Occipital lobe (tissue), 2 donors: ENCODE data around the gene PRIMA1. TPM values are rescaled to one million over a fixed set of nuclear protein-coding genes. Genes with fewer than 3 reads are reported as not detected.
"Not testable (repeated sequence)": the region's sequence is repeated elsewhere in the genome, so short reads cannot be mapped to it uniquely, and the experiment has no call there.

Experiments used
- DNase-seq: peaks from one replicate; lab custom pipeline; 2025; lab: John Stamatoyannopoulos, UW
- total RNA-seq: library from RNA; depleted of rRNA; stranded (reverse); fragments of >200 nt; gene quantifications from one replicate; pipeline ENCODE4 v1.2.3, GENCODE V29; 2014

PRIMA1 gene
- not detected for total RNA-seq

- no peak for DNase-seq
Measured at GRCh38 chr14:93788293-93788542, at the start of gene PRIMA1. Gene PRIMA1 (minus strand): TSS chr14:93788485. CDS start chr14:93787718, 767 bp downstream.

GRCh38 chr14:93834699-93835371 is 46.5 kb upstream of the PRIMA1 start:
- DNase-seq: no peak

GRCh38 chr14:93832665-93833064 is 44.4 kb upstream of the PRIMA1 start:
- no peak for DNase-seq

- DNase-seq: no peak
Measured at GRCh38 chr14:93832081-93832480, 43.8 kb upstream of the PRIMA1 start.

- DNase-seq: no peak
Measured at GRCh38 chr14:93830753-93831461, 42.6 kb upstream of the PRIMA1 start.

GRCh38 chr14:93829839-93830481 is 41.7 kb upstream of the PRIMA1 start:
- no peak for DNase-seq

GRCh38 chr14:93825235-93825553 is 36.9 kb upstream of the PRIMA1 start:
- DNase-seq: no peak

- no peak for DNase-seq
Measured at GRCh38 chr14:93824518-93825234, 36.4 kb upstream of the PRIMA1 start.

GRCh38 chr14:93824076-93824475 is 35.8 kb upstream of the PRIMA1 start:
- no peak for DNase-seq

GRCh38 chr14:93821051-93821450 is 32.8 kb upstream of the PRIMA1 start:
- no peak for DNase-seq

- no peak for DNase-seq
Measured at GRCh38 chr14:93818857-93819256, 30.6 kb upstream of the PRIMA1 start.

GRCh38 chr14:93811676-93812075 is 23.4 kb upstream of the PRIMA1 start:
- DNase-seq: no peak

GRCh38 chr14:93811020-93811419 is 22.7 kb upstream of the PRIMA1 start:
- no peak for DNase-seq

- not testable (repeated sequence) for DNase-seq
Measured at GRCh38 chr14:93809491-93810420, 21.5 kb upstream of the PRIMA1 start.

- DNase-seq: no peak
Measured at GRCh38 chr14:93804654-93805053, 16.4 kb upstream of the PRIMA1 start.

GRCh38 chr14:93803408-93804318 is 15.4 kb upstream of the PRIMA1 start:
- DNase-seq: no peak

GRCh38 chr14:93799989-93800921 is 12.0 kb upstream of the PRIMA1 start:
- DNase-seq: no peak

GRCh38 chr14:93799617-93799988 is 11.3 kb upstream of the PRIMA1 start:
- no peak for DNase-seq

- DNase-seq: no peak
Measured at GRCh38 chr14:93797536-93797935, 9.3 kb upstream of the PRIMA1 start.
